GM19467 (cell line): Measurements from ENCODE around the gene VWA5B1.

Experiments used
- ATAC-seq: cut with Tn5 transposase; IDR thresholded peaks from one replicate; pipeline ENCODE4 v1.9.1; 2021; ENCODE audit warnings: mild to moderate bottlenecking, moderate library complexity; ENCODE audit not compliant: unreplicated experiment

Gene VWA5B1

GRCh38 chr1:20320704-20321103 lies 30.0 kb downstream of the VWA5B1 start:
- no peak for ATAC-seq

- no peak for ATAC-seq
These were observed 30.9 kb downstream of the VWA5B1 start for GRCh38 chr1:20321573-20321972.

GRCh38 chr1:20322081-20322824 lies 31.6 kb downstream of the VWA5B1 start:
- ATAC-seq: no peak

GRCh38 chr1:20322825-20323612 lies 32.3 kb downstream of the VWA5B1 start:
- ATAC-seq: no peak

GRCh38 chr1:20323613-20323920 lies 32.9 kb downstream of the VWA5B1 start:
- no peak for ATAC-seq

- no peak for ATAC-seq
These were observed 34.2 kb downstream of the VWA5B1 start for GRCh38 chr1:20324704-20325406.

GRCh38 chr1:20325407-20325843 lies 34.8 kb downstream of the VWA5B1 start:
- no peak for ATAC-seq

- ATAC-seq: no peak
These were observed 35.3 kb downstream of the VWA5B1 start for GRCh38 chr1:20325844-20326420.

GRCh38 chr1:20327467-20327866 lies 36.8 kb downstream of the VWA5B1 start:
- ATAC-seq: no peak

GRCh38 chr1:20328201-20328600 lies 37.5 kb downstream of the VWA5B1 start:
- ATAC-seq: no peak

GRCh38 chr1:20329793-20330542 lies 39.3 kb downstream of the VWA5B1 start:
- ATAC-seq: no peak

GRCh38 chr1:20334103-20334502 lies 43.4 kb downstream of the VWA5B1 start:
- no peak for ATAC-seq

GRCh38 chr1:20336105-20336605 lies 45.5 kb downstream of the VWA5B1 start:
- ATAC-seq: no peak

GRCh38 chr1:20337581-20337980 lies 46.9 kb downstream of the VWA5B1 start:
- no peak for ATAC-seq

- ATAC-seq: no peak
These were observed 49.3 kb downstream of the VWA5B1 start for GRCh38 chr1:20339811-20340457.

- ATAC-seq: no peak
These were observed 51.8 kb downstream of the VWA5B1 start for GRCh38 chr1:20342294-20343148.

- no peak for ATAC-seq
These were observed 52.7 kb downstream of the VWA5B1 start for GRCh38 chr1:20343149-20343937.

- ATAC-seq: no peak
These were observed 53.2 kb downstream of the VWA5B1 start for GRCh38 chr1:20343938-20344302.
